HepG2 (cell line): ENCODE data around the gene OPRM1.

Source experiments
- ESRRA ChIP-seq: sonication (generic); formaldehyde crosslinking; IDR thresholded peaks from 2 replicates; pipeline ENCODE4 v1.5.1; 2020; ENCODE audit warnings: mild to moderate bottlenecking, low read depth, missing genetic modification reagents
- FOXM1 ChIP-seq: sonication (generic); formaldehyde crosslinking; IDR thresholded peaks from 2 replicates; pipeline ENCODE4 v1.5.0; 2020; ENCODE audit warnings: missing genetic modification reagents
- KAT8 ChIP-seq: IDR thresholded peaks from 2 replicates; pipeline ENCODE4 v1.6.1; 2016; ENCODE audit warnings: missing genetic modification reagents, missing compliant biosample characterization
- MAFK ChIP-seq, 2 experiments: IDR thresholded peaks in 1 of 2; conservative IDR thresholded peaks in 1 of 2; 2 replicates each; pipeline ENCODE4 v1.6.1; 2011; ENCODE audit warnings: improper control_type of control experiment in 2 of 2, low read length in 2 of 2
- POLR2A ChIP-seq, 2 experiments: IDR thresholded peaks; 2 replicates each; pipeline ENCODE4 v1.6.1; 2011; ENCODE audit warnings: low read depth in 2 of 2, low read length in 2 of 2, mild to moderate bottlenecking in 1 of 2, moderate library complexity in 1 of 2; ENCODE audit not compliant: insufficient read depth in 1 of 2
- ZNF501 ChIP-seq: sonication (generic); formaldehyde crosslinking; IDR thresholded peaks from 2 replicates; pipeline ENCODE4 v1.5.1; 2020; ENCODE audit warnings: mild to moderate bottlenecking, moderate library complexity, missing genetic modification reagents
- ZNF576 ChIP-seq: sonication (generic); formaldehyde crosslinking; IDR thresholded peaks from 2 replicates; pipeline ENCODE4 v1.4.0; 2020; ENCODE audit warnings: mild to moderate bottlenecking, missing genetic modification reagents
- ZNF766 ChIP-seq: sonication (generic); formaldehyde crosslinking; IDR thresholded peaks from 2 replicates; pipeline ENCODE4 v1.5.0; 2020; ENCODE audit warnings: missing genetic modification reagents, borderline replicate concordance

DNA sequence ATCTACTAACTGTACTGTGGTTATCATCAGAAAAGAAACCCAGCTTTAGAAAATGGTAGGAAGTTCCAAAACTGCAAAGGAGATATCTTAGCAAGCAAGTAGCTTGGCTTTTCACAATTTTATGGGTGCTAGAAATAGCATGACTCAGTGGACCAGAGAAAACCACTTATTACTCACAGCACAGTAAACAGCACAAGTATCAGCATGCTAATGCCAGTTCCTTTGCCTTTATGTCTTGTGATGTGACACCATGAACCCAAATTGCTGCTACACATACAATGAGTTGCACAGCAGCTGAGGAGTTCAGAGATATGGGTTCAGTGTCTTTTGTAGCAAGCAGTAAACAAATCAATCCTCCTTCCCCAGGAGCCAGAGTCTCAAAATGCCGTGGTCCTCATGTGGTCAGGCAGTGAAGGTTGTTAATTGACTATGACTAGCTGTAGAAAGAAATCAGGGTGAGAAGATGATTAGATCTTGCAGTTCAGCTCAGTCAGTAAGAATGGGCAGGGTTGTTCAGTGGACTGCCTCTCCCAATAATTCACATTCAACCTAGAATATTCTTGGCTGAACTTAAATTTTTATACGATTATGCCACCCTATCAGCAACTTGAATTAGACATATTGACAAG is 73.3 kb downstream of the OPRM1 start:
- TF ChIP-seq KAT8 (CRISPR knock-in tag) (no peak), FOXM1 (CRISPR knock-in tag) (no peak), MAFK (conservative IDR thresholded peaks at IDR 0.05 in 1 of 2, IDR thresholded peaks at IDR 0.05 in 1 of 2; ENCODE audit: low read length in 2 of 2) (no peak), POLR2A (IDR thresholded peaks at IDR 0.05; ENCODE audit: insufficient read depth in 1 of 2, low read depth in 2 of 2, low read length in 2 of 2) (no peak), ESRRA (CRISPR knock-in tag) (no peak), ZNF766 (no peak), ZNF576 (no peak), ZNF501 (no peak)
